CD4-positive, alpha-beta T cell treated with Interleukin-17A for 4 hours (primary cell): ENCODE measurements around the gene RDH13.
"Not testable (repeated sequence)": the region's sequence is repeated elsewhere in the genome, so short reads cannot be mapped to it uniquely, and the experiment has no call there.

Experiments
- DNase-seq: peaks from one replicate; pipeline ENCODE4 v3.0.0-alpha.2; 2020; ENCODE audit warnings: mixed read lengths

Gene RDH13

DNA sequence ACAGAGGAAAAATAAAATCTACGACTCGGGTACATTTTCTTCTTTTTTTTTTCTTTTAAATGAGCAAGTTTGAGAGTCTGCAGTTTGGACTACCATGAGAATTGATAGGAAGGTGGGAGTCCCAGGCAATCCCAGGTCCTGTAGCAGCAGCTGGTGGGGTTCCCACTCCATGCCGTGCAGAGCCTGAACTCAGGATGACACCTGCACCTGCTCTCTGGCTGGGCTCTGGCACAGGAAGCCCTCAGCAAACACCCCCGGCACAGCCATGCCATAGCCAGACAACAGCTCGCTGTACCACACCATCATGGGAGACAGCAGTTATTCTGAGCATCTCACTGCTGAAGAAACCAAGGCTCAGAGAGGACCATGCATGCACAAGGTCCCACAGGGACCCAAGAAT lies 18.7 kb downstream of the RDH13 start:
- DNase-seq, result no peak

DNA sequence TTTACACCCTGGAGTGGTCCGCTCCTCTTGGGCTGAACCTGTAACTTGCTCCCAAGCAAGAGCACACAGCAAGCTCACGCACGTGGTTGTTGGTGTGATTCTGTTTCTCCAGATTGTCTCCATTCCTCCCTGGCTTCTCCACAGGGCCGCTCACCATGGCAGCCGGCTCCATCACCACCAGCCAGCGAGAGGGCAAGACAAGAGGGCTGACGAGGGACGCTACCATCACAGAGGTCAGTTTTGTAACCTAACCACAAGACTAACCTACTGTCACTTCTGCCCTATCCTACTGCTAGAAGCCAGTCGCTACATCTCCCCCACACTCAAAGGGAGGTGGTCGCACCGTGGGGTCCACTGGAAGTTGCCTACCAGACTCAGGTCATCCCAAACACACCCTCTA lies 20.3 kb downstream of the RDH13 start:
- no peak for DNase-seq

DNA sequence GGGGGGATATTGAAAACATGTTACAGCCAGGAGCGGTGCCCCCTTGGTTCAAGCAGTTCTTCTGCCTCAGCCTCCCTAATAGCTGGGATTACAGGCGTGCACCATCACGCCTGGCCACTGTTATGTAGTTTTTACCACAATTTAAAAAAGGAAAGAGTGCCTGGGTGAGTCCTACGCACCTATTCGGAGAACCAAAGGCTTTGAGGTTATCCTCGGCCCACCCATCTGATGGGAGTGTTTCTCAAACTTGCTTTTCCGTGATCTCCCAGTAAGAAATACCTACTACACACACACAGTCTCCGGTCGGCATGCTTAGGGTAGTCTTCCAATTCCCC lies 20.6 kb downstream of the RDH13 start:
- DNase-seq, result no peak

DNA sequence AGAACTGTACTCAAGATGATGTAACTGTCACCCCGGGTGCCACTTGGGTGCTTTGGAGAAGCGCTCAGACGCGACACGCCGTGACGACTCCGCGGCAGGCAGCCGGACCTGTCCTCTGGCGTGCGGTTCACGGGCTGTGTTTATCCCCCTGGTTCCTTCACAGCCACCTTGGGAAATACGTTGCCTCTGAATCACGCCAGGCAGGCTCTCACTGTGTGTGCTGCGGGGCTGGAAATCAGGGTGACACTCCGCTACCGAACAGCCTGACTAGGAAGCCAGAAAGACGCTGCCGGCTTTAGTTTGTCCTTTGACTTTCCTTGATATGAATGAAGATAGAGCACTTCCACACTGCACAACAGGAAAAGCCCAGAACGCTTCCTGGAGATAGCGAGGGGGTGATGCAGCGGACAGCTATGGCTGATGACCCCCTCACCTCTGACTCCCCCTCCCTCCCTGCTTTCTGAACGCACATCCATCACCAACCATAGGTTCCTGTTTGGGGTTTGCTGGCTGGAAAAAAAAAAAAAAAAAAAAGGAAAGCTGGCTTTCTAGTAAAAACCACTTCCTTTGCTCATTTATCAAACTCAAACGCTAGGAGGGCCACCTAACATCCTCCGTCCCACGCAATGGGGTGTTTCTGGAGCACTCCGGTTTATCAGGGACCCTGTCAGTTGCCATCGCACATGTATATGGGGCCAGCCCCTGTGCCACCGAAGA lies 21.2 kb downstream of the RDH13 start:
- DNase-seq, result peak; percentile 21

DNA sequence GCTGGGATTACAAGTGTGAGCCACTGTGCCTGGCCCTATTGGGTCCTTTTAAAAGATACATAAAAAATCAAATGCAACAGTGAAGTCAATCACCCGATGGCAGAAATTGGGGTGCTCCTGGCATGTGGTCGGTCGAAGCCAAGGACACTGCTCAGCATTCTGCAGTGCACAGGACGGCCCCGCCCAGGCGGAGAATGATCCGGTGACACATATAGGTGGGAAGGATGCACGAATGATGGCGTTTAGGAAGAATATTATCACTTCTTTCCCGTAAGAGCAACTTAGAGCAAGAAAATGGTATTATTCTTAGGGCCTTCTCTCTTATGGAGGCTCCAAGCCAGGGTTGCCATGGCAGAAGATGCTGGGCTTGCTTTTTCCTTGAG lies 21.7 kb downstream of the RDH13 start:
- no peak for DNase-seq

DNA sequence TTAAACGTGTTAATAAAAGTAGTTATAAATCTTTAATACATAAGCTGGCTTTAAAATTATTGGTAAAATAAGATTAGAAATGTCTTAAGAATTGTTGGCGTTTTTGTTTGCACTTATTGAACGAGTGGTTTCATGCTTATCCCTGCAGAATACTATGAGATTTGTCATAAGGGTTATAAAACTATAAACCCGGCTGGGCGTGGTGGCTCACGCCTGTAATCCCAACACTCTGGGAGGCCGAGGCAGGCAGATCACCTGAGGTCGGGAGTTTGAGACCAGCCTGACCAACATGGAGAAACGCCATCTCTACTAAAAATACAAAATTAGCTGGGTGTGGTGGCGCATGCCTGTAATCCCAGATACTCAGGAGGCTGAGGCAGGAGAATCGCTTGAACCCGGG lies 22.3 kb downstream of the RDH13 start:
- DNase-seq, result not testable (repeated sequence)

DNA sequence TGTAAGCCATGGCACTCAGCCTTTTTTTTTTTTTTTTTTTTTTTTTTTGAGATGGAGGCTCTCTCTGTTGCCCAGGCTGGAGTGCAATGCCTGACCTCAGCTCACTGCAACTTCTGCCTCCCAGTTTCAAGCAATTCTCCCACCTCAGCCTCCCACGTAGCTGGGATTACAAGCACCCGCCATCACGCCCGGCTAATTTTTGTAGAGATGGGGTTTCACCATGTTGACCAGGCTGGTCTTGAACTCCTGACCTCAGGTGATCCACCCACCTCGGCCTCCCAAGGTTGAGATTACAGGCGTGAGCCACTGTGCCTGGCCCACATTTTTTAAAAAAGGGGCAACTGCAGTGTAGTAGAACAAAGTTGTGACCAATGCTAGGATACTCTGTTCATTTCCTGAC lies 25.3 kb downstream of the RDH13 start:
- not testable (repeated sequence) for DNase-seq

DNA sequence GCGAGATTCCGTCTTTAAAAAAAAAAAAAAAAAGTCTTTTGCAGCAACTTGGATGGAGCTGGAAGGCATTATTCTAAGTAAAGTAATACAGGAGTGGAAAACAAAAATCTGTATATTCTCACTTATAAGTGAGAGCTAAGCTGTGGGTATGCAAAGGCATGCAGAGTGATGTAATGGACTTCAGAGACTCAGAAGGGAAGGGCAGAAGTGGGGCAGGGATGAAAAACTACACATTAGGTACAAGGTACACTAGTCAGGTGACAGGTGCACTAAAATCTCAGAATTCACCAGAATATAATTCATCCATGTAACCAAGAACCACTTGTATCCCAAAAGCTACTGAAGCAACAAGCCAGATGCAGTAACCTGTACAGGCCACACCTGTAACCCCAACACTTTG lies 26.9 kb downstream of the RDH13 start:
- no peak for DNase-seq

DNA sequence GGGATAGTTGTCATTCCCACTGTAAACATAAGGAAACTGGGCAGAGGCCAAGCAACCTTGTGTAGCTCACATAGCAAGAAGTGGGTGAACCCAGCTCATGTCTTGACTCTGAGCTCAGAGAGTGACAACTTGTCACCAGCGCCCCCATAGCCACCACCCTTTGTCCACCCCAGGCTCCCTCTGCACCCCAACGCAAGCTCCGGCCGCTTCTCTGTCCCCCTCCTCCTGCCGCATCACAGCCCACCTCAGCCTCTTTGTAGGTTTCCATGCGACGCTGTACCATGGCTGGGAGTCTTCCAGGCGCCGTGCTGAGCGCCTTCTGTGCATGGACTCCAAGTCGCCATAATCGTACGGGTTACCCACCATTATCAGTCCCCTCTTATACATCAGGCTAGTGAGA lies 28.2 kb downstream of the RDH13 start:
- no peak for DNase-seq

DNA sequence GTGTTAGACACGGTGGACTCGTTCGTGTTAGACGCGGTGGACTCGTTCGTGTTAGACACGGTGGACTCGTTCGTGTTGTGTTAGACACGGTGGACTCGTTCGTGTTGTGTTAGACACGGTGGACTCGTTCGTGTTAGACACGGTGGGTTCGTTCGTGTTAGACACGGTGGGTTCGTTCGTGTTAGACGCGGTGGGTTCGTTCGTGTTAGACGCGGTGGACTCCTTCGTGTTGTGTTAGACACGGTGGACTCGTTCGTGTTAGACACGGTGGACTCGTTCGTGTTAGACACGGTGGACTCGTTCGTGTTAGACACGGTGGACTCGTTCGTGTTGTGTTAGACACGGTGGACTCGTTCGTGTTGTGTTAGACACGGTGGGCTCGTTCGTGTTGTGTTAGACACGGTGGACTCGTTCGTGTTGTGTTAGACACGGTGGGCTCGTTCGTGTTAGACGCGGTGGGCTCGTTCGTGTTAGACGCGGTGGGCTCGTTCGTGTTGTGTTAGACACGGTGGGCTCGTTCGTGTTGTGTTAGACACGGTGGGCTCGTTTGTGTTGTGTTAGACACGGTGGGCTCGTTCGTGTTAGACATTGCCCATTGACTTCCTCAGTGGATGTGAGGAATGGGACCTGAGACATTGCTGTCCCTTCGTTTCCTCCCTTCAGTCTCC lies 29.8 kb downstream of the RDH13 start:
- DNase-seq, result not testable (repeated sequence)

DNA sequence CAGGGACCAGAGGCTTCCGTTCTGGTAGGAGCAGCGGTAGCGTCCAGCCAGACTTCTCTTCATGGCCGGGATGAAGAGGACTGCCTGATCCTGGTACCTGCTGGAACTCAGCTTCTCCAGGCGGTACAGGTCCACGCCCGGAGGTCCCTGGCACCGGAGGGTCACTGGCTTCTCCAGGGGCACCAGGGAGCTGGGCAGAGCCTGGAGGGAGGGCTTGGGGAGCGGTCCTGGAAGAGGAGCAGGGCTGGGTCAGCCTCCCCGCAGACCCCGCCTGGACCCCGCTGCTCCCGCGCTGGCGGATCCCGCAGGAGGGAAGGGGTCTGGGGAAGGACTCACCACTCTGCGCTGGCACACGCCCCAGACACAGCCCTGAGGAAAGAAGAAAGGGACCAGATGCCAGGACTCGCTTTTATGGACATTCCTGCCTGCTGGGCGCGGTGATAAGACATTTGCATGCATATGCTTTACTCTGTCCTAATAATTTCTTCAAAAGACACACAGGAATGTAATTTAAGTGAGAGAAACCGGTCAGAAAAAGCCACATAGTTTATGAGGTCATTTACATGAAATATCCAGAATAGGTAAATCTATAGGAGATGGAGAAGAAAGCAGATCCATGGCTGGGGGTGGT lies 30.7 kb downstream of the RDH13 start:
- no peak for DNase-seq

DNA sequence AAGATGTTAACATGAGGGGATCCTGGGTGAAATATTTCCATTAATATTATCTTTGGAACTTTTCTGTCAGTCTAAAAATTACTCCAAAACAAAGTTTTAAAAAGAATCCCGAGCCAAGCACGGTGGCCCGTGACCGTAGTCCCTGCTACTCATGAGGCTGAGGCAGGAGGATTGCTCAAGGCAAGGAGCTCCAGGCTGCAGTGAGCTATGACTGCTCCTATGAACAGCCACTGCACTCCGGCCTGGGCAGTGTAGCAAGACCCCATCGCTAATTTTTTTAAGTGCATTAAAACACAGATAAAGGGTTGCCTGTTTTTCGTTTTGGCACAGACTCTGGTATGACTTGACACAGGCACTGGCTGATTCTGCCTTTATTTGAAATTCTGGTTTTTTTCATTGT lies 31.8 kb downstream of the RDH13 start:
- DNase-seq, result no peak

DNA sequence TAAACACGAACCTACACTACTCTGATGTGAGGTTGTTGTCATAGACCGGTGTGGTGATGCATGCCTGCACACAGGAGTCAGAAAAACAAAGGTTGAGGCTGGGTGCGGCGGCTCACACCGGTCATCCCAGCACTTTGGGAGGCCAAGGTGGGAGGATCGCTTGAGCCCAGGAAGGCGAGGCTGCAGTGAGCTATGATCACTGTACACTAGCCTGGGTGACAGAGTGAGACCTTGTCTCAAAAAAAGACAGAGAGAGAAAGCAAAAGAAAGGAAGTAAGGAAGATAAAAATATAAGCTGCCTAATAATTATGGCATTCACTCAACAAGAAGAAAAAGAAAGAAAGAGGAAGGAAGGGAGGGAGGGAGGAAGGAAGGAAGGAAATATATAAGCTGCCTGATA lies 34.2 kb downstream of the RDH13 start:
- no peak for DNase-seq

DNA sequence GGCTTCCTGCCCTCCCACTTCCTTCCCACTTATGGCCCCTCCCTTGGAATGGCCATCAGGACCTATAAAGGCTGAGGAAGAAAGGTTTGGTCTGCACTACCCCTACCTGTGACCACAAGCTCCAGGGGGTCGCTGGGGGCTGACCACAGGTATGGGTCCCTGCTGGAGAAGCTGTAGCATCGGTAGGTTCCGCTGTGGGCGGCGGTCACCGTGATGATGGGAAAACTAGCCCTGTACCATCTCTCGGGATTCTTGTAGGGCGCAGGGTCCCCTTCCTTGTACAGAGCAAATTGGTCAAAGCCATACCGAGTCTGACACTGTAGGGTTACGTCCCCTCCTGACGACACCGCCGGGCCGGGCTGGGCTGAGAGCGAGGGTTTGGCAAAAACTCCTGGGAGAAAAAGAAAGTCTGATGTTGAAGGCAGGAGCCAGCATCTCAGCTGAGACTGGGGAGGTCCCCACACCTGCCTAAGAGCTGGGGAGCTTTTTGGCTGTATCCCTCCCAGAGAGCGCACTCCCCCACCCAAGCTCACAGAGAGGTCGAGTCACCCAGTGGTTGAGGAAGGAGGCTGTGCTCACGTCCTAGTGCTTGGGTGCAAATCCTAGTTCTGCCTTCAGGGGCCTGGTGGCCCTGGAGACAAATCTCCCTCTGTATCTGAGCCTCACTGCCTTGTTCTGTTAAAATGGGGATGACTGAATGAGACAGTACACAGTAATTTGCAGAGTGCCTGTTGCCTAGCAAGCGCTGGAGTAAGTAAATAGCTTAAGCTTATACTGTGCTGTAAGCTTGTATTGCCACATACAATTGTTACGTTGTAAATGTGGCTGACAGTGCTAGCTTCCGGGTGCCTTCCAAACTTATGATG lies 35.2 kb downstream of the RDH13 start:
- DNase-seq, result no peak

DNA sequence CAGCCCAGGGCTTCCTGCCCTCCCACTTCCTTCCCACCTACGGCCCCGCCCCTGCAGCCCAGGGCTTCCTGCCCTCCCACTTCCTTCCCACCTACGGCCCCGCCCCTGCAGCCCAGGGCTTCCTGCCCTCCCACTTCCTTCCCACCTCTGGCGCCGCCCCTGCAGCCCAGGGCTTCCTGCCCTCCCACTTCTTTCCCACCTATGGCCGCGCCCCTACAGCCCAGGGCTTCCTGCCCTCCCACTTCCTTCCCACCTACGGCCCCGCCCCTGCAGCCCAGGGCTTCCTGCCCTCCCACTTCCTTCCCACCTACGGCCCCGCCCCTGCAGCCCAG lies 35.8 kb downstream of the RDH13 start:
- DNase-seq, result not testable (repeated sequence)

DNA sequence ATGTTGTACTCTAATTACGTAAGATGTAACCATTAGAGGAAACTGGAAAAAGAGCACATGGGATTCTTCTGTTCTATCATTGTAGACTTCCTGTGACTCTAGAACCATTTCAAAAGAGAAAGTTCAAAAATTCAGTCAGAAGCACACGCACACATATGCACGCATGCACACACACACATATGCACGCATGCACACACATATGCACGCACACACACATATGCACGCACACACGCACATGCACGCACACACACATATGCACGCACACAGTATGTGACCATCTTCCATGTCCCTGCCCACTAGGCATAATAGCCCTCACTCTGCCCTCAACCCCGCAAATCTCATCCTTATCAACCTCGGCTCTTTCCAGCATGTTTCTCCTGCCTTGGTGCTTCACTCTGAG lies 38.8 kb downstream of the RDH13 start:
- DNase-seq, result no peak

DNA sequence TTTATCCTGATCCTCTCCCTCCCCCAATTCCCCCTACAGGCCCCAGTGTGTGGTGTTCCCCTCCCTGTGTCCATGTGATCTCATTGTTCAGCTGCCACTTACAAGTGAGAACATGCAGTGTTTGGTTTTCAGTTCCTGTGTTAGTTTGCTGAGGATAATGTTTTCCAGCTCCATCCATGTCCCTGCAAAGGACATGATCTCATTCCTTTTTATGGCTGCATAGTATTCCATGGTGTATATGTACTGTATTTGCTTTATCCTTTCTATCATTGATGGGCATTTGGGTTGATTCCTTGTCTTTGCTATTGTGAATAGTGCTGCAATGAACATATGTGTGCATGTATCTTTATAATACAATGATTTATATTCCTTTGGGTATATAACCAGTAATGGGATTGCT lies 42.6 kb downstream of the RDH13 start:
- DNase-seq, result not testable (repeated sequence)

DNA sequence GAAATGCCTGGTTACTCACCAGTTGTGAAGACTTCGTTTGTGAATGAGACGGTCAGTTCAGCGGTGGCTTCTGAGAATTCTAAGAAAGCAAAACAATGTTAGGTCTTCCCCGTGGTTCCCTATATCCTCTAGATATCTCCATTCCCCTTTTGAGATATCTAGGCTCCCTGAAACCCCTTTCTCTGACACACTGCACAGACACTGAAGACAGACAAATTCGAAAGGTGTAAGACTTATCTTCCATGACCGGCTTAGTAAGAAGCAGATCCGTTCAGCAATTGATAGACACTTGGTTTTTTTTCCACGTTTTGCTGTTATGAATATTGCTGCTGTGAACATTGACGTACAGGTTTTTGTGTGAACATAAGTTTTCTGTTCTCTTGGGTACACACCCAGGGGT lies 44.3 kb downstream of the RDH13 start:
- no peak for DNase-seq

DNA sequence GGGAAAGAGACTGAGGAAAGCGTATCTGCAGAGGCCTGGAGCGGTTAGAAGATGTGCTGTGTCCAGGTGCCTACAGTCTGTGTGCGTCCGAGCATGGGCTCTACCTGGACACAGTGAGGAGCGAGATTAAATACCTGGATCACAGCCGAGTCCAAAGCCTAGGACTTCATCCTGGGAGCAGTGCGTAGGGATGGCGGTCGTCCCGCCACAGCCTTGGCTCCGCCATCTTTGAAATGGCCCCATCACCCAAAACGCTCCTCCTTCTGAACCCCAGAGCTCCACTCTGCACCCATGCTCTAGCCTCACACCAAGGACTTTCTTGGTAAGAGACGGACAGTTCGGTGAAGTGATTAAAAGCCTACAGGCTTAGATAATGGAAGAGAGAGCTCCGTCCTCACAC lies 44.7 kb downstream of the RDH13 start:
- DNase-seq, result no peak

DNA sequence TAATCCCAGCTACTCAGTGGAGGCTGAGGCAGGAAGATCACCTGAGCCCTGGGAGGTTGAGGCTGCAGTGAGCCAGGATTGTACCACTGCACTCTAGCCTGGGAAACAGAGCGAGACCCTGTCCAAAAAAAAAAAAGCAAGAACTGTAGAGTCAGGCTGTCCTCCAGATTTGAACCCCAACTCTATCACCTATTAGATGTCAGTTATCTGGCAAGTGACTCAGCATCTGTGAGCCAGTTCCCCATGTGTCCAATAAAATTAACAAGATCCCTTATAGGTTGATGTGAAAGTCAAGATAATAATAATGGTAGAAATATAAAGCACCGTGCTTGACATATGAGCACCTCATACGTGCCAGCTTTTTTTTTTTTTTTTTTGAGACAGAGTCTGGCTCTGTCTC lies 46.9 kb downstream of the RDH13 start:
- DNase-seq, result no peak

DNA sequence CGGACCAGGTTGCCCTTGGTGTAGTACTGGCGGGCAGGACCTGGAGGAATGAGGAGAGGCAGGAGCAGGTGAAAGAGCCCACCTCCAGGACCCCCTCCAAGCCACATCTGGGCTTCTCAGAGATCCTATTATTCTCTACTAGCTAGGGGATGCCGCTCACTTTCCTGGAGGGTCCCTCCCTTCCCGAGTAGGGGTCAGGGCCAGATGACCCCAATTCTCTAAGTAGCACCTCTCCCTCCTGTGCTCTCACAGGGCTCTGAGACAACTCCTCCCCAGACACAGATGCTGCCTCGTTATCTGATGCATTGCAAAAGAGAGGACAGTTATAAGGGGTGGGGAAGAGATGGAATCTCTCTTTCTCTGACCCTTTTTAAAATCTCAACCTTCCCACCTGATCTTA lies 47.8 kb downstream of the RDH13 start:
- DNase-seq, result no peak

DNA sequence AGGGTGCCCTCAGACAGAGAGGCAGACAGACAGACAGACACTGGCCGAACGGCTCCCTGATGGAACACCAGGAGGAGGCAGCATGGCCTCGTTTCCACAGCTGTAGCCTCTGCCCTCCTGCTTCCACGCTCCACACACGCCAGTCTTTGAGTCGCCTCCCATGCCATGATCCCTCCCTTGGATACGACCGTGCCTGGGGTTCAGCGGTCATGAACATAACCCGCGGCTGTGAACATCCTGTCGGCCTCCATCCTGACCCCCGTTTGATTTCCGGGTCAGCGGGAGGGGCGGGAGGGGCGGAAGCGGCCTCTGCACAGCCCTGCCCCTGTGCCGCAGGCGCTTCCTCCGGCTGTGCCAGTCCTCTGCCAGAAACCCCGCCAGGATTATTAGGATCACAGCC lies 48.2 kb downstream of the RDH13 start:
- peak; percentile 13 for DNase-seq

DNA sequence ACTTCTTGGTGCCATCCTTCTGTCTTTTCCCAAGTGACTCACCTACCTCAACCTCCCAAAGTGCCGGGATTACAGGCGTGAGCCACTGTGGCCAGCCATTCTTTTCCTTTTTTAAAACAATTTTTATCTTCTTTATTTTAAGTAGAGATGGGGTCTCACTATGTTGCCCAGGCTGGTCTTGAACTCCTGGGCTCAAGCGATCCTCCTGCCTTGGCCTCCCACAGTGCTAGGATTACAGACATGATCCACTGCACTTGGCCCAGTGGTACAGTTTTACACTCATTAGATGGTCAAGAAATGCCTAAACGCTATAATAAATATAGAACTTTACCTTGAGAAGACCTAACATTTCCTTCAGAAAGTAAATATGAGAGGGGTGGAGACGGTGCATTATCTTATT lies 49.4 kb downstream of the RDH13 start:
- no peak for DNase-seq

DNA sequence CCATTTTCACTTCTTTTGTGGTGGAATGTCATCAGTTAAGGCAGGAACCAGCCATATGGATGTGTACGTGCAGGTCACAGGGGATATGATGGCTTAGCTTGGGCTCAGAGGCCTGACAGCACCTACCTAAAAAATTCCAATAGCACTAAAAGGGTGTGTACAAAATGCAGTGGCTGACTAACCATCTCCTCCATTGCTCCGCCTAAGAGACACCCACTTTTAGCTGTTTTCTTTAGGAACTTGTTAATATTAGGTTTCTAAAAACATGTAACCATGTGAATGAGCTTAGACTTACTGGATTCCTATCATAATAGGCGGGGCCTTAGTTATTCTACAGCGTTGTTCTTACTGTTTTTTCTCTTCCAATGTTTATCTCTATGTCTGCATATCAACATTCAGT lies 50.6 kb downstream of the RDH13 start:
- no peak for DNase-seq
